HG03575 (cell line): ENCODE measurements around the gene MCMBP.
A peak's percentile ranks its signal among the peaks of the same experiment; 100 is the strongest.
"Not testable (repeated sequence)": the region's sequence is repeated elsewhere in the genome, so short reads cannot be mapped to it uniquely, and the experiment has no call there.

Experiments
- ATAC-seq: cut with Tn5 transposase; IDR thresholded peaks from one replicate; pipeline ENCODE4 v1.9.1; 2021; ENCODE audit not compliant: unreplicated experiment, insufficient number of reproducible peaks, low FRiP score; ENCODE audit errors: extremely low read depth

Gene MCMBP

DNA sequence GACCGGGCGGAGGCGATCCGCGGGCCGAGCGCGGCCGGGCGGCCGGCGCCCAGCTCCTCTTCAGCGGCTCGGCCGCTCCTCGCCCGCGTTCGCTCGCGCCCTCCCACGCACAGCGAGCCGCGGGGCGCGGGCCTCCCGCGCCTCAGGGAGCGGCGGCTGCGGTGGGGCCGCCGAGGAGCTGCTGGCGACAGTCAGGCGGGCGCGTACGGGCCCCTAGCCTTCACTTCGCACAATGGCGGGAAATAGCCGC is at the start of gene MCMBP:
Gene MCMBP, minus strand, starts transcription at position 234 of the 250 bp plus-strand sequence. CDS start 259 bp downstream, outside the sequence.
- ATAC-seq = no peak

- peak; percentile 35 for ATAC-seq
Measured at GRCh38 chr10:119919826-119920225, 47.2 kb upstream of the MCMBP start.

- no peak for ATAC-seq
Measured at GRCh38 chr10:119919271-119919670, 46.6 kb upstream of the MCMBP start.

GRCh38 chr10:119917777-119918176 is 45.1 kb upstream of the MCMBP start:
- no peak for ATAC-seq

GRCh38 chr10:119910689-119911088 is 38.0 kb upstream of the MCMBP start:
- ATAC-seq = no peak

GRCh38 chr10:119908166-119908565 is 35.5 kb upstream of the MCMBP start:
- no peak for ATAC-seq

GRCh38 chr10:119907695-119908094 is 35.1 kb upstream of the MCMBP start:
- ATAC-seq = not testable (repeated sequence)

DNA sequence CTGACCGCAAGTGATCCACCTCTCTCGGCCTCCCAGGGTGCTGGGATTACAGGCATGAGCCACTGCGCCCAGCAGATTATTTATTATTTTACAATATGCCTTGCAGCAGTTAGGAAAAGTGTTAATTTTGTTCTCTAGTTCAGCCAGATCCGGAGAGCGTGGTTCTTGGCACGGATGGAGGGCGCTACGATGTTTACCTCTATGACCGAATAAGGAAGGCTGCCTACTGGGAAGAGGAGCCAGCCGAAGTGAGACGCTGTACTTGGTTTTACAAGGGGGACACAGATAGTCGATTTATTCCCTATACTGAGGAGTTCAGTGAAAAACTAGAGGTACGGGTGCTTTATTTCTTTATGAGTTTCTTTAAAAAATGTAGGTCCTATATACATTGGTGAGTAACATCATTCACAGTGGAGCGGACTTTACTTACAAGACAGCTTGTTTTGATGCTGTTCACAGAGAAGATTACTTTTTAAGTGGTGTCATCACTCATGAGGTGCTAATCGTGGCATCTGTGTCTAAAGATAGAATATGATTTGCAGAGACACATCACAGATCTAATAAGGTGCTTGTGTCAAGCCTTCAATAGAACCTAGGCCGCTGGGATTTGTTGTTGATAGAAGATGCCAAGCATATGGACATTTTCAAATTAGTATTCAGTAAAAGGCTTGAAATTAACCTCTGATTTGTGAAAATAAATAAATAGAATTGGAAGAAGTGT is 31.5 kb upstream of the MCMBP start:
- ATAC-seq = no peak

DNA sequence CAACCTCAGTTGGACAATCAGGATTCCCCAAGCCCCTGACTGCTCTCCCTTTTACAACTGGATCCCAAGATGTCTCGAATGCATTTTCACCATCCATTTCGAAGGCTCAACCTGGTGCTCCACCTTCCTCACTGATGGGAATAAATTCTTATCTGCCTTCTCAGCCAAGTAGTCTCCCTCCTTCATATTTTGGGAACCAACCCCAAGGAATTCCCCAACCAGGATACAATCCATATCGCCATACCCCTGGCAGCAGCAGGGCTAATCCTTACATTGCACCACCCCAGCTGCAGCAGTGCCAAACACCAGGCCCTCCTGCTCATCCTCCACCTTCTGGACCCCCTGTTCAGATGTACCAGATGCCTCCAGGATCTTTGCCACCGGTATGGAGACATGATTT is 25.9 kb upstream of the MCMBP start:
- no peak for ATAC-seq

DNA sequence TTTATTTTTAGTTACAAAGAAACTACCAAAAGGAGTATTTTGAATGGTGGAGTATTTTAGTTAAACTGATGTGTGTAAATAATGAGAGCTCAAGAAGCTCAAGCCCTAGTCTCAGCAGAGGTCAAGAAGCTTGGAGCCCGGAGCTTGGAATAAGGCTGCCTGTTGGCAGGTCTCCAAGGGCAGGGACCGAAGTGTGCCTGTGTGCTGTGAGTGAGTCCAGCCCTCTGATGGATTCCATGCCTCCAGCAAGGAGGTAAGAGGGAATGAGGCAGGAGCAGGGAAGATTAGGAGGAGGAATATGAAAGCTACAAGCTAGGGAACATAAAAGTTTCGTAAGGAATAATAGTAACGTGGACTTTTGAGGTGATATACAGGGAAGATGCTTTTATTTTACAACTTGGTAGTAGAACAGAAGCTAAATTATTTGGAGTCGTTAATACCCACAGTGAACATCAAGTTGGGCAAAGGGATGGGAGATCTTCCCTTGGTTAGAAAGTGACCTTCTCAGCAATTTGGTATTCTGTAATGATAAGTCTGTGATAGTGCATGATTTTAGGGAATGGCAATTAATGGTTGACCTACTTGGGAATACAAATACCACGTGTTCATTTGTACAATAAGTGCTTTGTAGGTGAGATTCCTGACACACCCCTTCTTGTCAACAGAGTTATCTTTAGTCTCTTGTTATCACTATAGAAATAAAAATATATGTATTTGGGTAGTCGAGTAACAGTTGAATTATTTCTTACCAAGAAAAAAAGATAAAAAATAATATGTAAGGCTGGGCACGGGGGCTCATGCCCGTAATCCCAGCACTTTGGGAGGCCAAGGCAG is 24.5 kb upstream of the MCMBP start:
- ATAC-seq = no peak

GRCh38 chr10:119896061-119896655 is 23.5 kb upstream of the MCMBP start:
- ATAC-seq = no peak

DNA sequence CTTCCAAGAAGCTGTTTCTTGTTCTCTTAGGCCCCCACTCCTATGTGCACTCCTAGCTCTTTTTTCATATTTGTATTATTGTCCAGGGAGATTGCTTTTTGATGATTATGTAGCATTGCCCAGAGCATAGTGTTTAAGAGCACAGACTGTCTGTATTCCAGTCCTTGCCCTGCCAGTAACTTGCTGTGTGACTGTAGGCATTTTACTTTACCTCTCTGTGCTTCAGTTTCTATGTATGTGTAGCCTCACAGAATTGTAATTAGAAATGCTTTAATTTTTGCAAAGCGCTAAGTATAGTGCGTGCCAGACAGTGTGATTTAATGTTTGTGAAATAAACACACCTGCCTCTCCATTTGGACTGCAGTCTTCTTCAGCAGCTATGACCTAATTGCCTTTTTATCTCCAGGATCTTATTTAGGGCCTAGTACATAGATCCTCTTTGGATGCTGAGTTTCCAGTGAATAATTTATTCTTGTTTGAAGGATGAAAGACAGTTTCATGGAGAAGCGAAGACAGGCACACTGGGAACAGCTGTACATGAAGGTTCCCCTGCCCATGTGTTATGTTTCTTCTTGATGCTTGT is 21.3 kb upstream of the MCMBP start:
- no peak for ATAC-seq

DNA sequence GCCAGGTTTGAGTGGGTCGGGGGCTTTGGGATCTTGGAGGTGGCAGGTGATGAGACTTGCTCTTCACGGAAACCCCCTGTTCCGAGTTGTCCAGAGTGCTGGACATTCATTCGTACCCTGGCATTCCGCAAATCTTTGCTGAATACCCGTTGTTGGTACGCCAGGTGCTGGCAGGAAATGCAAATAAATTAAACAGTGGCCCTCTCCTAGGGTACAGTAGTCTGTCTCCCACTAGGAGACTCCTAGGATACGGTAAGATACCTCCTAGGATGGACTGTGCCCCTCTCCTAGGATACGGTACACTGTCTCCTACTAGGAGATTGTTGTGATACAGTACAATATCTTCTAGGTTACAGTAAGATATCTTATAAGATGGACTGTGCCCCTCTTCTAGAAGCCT is 20.4 kb upstream of the MCMBP start:
- no peak for ATAC-seq

GRCh38 chr10:119892188-119893065 is 19.8 kb upstream of the MCMBP start, which contains the start of gene SEC23IP:
Gene SEC23IP, plus strand, starts transcription at chr10:119892730. Its CDS starts 53 bp downstream, at chr10:119892783.
- peak; percentile 96 for ATAC-seq

GRCh38 chr10:119891849-119892187 is 19.2 kb upstream of the MCMBP start:
- not testable (repeated sequence) for ATAC-seq

DNA sequence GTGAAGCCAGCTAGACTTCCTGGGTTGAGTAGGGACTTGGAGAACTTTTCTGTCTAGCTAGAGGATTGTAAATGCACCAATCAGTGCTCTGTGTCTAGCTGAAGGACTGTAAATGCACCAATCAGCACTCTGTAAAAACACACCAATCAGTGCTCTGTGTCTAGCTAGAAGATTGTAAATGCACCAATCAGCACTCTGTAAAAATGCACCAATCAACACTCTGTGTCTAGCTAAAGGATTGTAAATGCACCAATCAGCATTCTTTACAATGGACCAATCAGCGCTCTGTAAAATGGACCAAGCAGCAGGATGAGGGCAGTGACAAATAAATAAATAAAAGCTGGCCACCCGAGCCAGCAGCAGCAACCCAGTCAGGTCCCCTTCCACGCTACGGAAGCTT is 17.7 kb upstream of the MCMBP start:
- not testable (repeated sequence) for ATAC-seq

GRCh38 chr10:119889201-119889600 is 16.6 kb upstream of the MCMBP start:
- ATAC-seq = not testable (repeated sequence)

DNA sequence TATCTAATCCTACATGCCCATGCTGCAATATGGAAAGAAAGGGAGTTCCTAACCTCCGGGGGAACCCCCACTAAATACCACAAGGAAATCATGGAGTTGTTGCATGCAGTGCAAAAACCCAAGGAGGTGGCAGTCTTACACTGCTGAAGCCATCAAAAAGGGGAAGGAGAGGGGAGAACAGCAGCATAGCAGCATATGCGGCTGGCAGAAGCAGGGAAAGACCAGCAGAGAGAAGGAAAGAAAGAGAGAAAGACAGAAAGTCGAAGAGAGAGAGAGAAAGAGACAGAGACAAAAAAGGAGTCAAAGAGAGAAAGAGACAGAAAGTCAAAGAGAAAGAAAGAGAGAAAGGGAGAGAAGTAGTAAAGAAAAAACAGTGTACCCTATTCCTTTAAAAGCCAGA is 16.1 kb upstream of the MCMBP start:
- ATAC-seq = not testable (repeated sequence)

- ATAC-seq = not testable (repeated sequence)
Measured at GRCh38 chr10:119886070-119886469, 13.4 kb upstream of the MCMBP start.
